NT2/D1 (cell line): ENCODE measurements around the gene GSDMA.
A peak's percentile ranks its signal among the peaks of the same experiment; 100 is the strongest.
"Not testable (repeated sequence)": the region's sequence is repeated elsewhere in the genome, so short reads cannot be mapped to it uniquely, and the experiment has no call there.

Experiments used
- DNase-seq: peaks from one replicate; pipeline ENCODE4 v3.0.0-alpha.2; 2011; ENCODE audit warnings: low read depth, low spot score
- H3K27me3 ChIP-seq: 2 replicates; pipeline ENCODE4 v1.6.0; 2011; ENCODE audit warnings: mild to moderate bottlenecking; ENCODE audit not compliant: insufficient read length, insufficient read depth
- H3K36me3 ChIP-seq: 2 replicates; pipeline ENCODE4 v1.6.1; 2011; ENCODE audit warnings: mild to moderate bottlenecking, low read length, mixed read lengths; ENCODE audit not compliant: insufficient read depth, insufficient read length
- H3K4me1 ChIP-seq: 2 replicates; pipeline ENCODE4 v1.5.1; 2011; ENCODE audit not compliant: insufficient read depth, insufficient read length
- H3K4me3 ChIP-seq: 2 replicates; pipeline ENCODE4 v1.5.1; 2011; ENCODE audit warnings: low read depth; ENCODE audit not compliant: insufficient read length
- H3K9ac ChIP-seq: 2 replicates; pipeline ENCODE4 v1.6.0; 2011; ENCODE audit warnings: low read depth; ENCODE audit not compliant: insufficient read length
- H3K9me3 ChIP-seq: 2 replicates; pipeline ENCODE4 v1.5.1; 2011; ENCODE audit warnings: mild to moderate bottlenecking, low read length; ENCODE audit not compliant: insufficient read depth
- SUZ12 ChIP-seq: IDR thresholded peaks from 2 replicates; pipeline ENCODE4 v1.6.1; 2011; ENCODE audit not compliant: insufficient read length, insufficient read depth; ENCODE audit errors: extremely low read depth
- YY1 ChIP-seq: IDR thresholded peaks from 2 replicates; pipeline ENCODE4 v1.6.1; 2011; ENCODE audit not compliant: insufficient read length, insufficient read depth
- ZNF274 ChIP-seq: IDR thresholded peaks from 2 replicates; pipeline ENCODE4 v1.6.1; 2011; ENCODE audit warnings: mild to moderate bottlenecking, low read depth, low read length

Gene GSDMA

GRCh38 chr17:40005520-40005919 is 42.7 kb downstream of the GSDMA start:
- Histone ChIP-seq H3K4me3 (no peak overlapping the region), H3K27me3 (no peaks in the 10 kb centered on the region), H3K9me3 (no peaks in the 10 kb centered on the region; the same call in 1 of the 2 replicates), H3K4me1 (no peaks in the 10 kb centered on the region), H3K9ac (no peak overlapping the region), H3K36me3 (no peaks in the 10 kb centered on the region)
- DNase-seq = no peak
- TF ChIP-seq YY1 (no peak), ZNF274 (no peak), SUZ12 (no peak)

- H3K9ac ChIP-seq, H3K9me3 ChIP-seq, H3K27me3 ChIP-seq, DNase-seq, H3K4me3 ChIP-seq, H3K36me3 ChIP-seq: not testable (repeated sequence)
- peaks cover 10% of the 10 kb centered on the region for H3K4me1 ChIP-seq
These were observed 48.2 kb downstream of the GSDMA start for GRCh38 chr17:40010946-40011500.

- not testable (repeated sequence) for H3K9ac ChIP-seq, H3K36me3 ChIP-seq, H3K27me3 ChIP-seq, H3K9me3 ChIP-seq, DNase-seq, H3K4me3 ChIP-seq
- peaks cover 12% of the 10 kb centered on the region for H3K4me1 ChIP-seq
These were observed 49.3 kb downstream of the GSDMA start for GRCh38 chr17:40012017-40012647.

- Histone ChIP-seq H3K4me1 (peaks cover 26% of the 10 kb centered on the region), H3K4me3 (no peak overlapping the region), H3K27me3 (peaks cover 2% of the 10 kb centered on the region), H3K9ac (peak overlapping the region; percentile 5), H3K9me3 (peaks cover 3% of the 10 kb centered on the region; the same call in 1 of the 2 replicates), H3K36me3 (peaks cover 22% of the 10 kb centered on the region)
- no peak for DNase-seq
- no peak for TF ChIP-seq ZNF274
- TF ChIP-seq SUZ12 = no peak
- TF ChIP-seq YY1 = no peak
These were observed 51.7 kb downstream of the GSDMA start for GRCh38 chr17:40014375-40014980.

GRCh38 chr17:40015005-40015997 is 52.5 kb downstream of the GSDMA start, which contains the start of gene CSF3:
TSS of gene CSF3 (plus strand) at chr17:40015440. CDS start at chr17:40015475, 35 bp downstream.
- Histone ChIP-seq H3K27me3 (peaks cover 2% of the 10 kb centered on the region), H3K36me3 (peaks cover 30% of the 10 kb centered on the region), H3K4me1 (peaks cover 34% of the 10 kb centered on the region), H3K4me3 (no peak within 1 kb of the TSS), H3K9me3 (peaks cover 3% of the 10 kb centered on the region; the same call in 1 of the 2 replicates), H3K9ac (peak within 1 kb of the TSS; percentile 5)
- TF ChIP-seq ZNF274 (no peak), YY1 (no peak), SUZ12 (no peak)
- no peak for DNase-seq

GRCh38 chr17:40015998-40016985 is 53.5 kb downstream of the GSDMA start:
- Histone ChIP-seq H3K4me1 (peaks cover 34% of the 10 kb centered on the region), H3K4me3 (no peak overlapping the region), H3K36me3 (peaks cover 37% of the 10 kb centered on the region), H3K27me3 (peaks cover 2% of the 10 kb centered on the region), H3K9ac (no peak overlapping the region), H3K9me3 (no peaks in the 10 kb centered on the region)
- TF ChIP-seq YY1 = no peak
- no peak for TF ChIP-seq SUZ12
- no peak for TF ChIP-seq ZNF274
- no peak for DNase-seq
